ENCODE measurements around the gene C3. TPM values are rescaled to one million over a fixed set of nuclear protein-coding genes. Genes with fewer than 3 reads are reported as not detected.
"Not testable (repeated sequence)": the region's sequence is repeated elsewhere in the genome, so short reads cannot be mapped to it uniquely, and the experiment has no call there.

The C3 gene
- total RNA-seq, 1 donor from 2014 or later, result 398 TPM

- no peak for DNase-seq
- no peak for ATAC-seq
- intact Hi-C loops (cut with micrococcal nuclease), result no loop called here
These were observed 41.8 kb downstream of the C3 start for GRCh38 chr19:6678690-6679109.

DNA sequence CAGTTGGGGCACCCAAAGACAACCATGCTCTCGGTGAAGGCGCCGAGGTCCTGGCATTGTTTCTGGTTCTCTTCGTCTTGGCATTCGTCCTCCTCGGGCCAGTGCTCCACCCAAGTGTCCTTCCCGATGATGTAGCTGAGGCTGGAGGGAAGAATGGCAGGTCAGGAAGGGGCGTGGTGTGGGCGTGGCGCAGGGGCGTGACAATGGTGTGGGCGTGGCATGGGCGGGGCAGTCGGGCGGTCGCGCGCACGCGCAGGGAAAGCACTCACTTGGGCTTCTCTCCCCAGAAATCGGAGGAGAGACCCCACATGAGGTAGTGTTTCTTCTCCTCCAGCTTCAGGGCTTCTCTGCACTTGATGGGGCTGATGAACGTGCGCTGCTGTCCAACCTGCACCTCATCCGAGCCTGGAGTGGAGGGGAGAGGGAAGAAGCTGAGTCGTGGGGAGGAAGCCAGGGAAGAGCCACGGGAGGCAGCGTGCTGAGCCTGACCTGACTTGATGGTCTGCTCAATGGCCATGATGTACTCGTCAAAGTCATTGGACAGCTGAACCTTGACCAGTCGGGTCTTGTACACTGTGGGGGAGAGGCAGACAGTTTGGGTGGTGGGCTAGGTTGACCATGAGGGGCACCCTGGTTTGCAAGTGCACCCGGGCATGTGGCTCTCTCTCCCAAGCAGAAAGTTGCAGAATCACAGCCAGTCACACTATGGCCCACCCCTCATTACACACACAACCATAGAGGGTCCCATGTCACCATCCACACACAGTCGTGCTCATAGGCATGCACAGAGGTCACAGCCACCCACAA is 42.4 kb downstream of the C3 start:
- peak; percentile 45 for DNase-seq
- intact Hi-C loops (cut with micrococcal nuclease), result no loop called here
- ATAC-seq, result peak; percentile 54

DNA sequence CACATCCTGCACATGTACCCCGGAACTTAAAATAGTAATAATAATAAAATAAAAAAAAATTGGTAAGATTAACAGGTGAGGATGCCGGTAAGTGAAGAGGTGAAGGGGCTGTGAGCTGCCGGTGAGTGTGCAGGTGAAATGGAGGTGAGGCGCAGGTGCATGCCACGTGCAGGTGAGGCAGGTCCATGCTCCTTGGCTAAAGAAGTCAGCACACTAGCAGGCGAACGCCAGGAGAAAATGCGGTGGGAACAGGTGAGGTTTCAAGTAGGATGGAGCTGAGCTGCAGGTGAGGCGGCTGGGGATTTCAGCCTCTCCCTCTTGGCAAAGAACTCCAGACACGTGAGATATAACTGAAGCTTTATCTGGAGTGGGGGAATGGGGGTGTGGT is 43.0 kb downstream of the C3 start:
- no peak for ATAC-seq
- intact Hi-C loops (cut with micrococcal nuclease), result no loop called here
- no peak for DNase-seq

DNA sequence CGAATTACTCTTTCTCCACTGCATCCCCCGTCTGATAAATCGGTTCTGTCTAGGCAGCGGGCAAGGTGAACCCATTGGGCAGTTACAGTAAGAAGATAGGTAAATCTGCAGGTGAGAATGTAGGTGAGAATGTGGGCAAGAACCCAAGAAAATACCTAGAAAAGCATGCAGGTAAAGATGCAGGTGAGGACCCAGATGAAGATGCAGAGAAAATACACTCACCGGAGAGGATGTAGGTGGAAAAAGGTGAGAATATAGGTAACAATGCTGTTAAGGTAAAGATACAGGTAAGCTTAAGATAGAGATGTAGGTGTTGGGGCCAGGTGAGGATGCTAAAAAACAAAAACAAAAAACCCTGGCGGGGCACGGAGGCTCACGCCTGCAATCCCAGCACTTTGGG is 44.2 kb downstream of the C3 start:
- no peak for ATAC-seq
- intact Hi-C loops (cut with micrococcal nuclease), result no loop called here
- DNase-seq, result no peak

DNA sequence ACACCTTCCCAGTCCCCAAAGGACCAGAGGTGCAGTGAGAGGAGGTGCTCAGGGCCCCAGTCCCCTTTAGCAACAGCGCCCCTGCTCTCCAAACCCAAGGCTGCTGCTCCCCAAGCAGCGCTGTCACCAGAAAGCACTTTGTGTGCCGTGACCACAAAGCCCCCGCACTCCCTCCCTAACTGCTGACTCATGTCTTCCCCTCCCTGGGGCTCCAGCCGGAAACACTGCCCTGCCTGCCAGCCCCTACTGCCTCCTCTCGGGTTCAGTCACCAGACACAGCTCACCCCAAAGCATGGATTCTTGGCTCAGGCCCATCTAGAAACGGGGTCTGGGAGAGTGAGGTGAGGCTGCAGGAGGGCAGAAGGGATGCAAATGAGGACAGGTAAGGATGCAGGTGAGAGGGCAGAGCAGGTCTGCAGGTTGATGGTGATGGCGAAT is 45.6 kb downstream of the C3 start:
- intact Hi-C loops (cut with micrococcal nuclease), result no loop called here
- ATAC-seq (peak; percentile 53), DNase-seq (peak; percentile 59)

DNA sequence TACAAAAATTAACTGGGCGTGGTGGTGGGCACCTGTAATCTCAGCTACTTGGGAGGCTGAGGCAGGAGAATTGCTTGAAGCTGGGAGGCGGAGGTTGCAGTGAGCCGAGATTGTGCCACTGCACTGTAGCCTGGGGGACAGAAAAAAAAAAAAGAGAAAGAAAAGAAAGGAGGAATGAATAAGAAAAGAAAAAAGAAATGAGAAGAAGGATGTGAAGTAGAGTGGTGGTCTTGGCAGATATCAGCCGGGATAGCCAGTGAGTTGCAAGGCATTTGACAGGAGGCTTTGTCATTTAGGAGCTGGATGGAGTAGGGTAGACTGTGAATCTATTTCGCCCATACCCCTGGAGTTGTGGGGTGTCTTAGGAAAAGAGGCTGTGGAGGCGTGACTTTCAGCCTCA is 46.0 kb downstream of the C3 start:
- ATAC-seq; intact Hi-C loops (cut with micrococcal nuclease); DNase-seq: not testable (repeated sequence)

DNA sequence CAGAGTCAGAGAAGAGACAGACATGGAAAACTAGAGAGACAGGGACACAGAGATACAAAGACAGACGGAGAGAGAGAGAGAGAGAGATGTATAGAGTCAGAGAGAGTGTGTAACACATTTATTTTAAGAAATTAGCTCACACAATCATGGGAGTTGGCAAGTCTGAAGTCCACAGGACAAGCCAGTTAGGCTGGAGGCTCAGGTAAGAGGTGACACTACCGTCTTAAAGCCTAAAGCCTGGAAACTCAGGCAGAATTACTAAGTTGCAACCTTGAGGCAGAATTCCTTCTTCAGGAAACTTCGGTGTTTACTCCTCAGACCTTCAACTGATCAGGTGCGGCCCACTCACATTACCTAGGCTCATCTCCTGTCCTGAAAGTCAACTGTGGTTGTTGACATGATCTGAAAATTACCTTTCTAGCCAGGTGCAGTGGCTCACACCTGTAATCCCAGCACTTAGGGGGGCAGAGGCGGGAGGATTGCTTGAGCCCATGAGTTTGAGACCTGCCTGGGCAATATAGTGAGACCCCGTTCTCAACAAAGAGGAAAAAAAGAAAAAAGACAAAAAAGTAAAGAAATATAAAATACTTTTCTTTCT is 47.7 kb downstream of the C3 start:
- ATAC-seq (no peak), DNase-seq (no peak)
- intact Hi-C loops (cut with micrococcal nuclease), result no loop called here

DNA sequence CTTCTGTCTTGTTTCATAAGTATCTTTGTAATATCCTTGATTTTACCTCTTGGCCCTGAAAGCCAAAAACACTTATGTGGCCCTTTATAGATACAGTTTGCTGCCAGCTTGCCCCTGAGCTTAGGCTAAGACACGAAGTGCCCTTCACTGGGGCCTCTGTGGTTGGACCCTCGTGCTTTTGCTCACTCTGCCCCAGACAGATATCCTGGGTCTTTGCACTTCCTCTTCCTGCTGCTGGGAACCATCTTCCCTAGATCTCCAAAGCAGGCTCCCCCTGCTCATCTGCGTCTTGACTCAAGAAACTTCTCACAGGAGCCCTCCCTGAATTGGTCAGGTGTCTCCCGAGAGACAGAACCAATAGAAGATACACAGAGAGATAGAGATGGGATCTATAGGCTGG is 48.5 kb downstream of the C3 start:
- DNase-seq, result no peak
- no peak for ATAC-seq
- intact Hi-C loops (cut with micrococcal nuclease), result no loop called here

GRCh38 chr19:6668691-6669090 is 51.8 kb downstream of the C3 start:
- ATAC-seq (no peak), DNase-seq (no peak)
- intact Hi-C loops (cut with micrococcal nuclease), result no loop called here

GRCh38 chr19:6667114-6667627 is 53.3 kb downstream of the C3 start:
- intact Hi-C loops (cut with micrococcal nuclease), result no loop called here
- DNase-seq (no peak), ATAC-seq (no peak)

- no peak for DNase-seq
- intact Hi-C loops (cut with micrococcal nuclease), result no loop called here
- no peak for ATAC-seq
These were observed 55.5 kb downstream of the C3 start for GRCh38 chr19:6664916-6665315.

DNA sequence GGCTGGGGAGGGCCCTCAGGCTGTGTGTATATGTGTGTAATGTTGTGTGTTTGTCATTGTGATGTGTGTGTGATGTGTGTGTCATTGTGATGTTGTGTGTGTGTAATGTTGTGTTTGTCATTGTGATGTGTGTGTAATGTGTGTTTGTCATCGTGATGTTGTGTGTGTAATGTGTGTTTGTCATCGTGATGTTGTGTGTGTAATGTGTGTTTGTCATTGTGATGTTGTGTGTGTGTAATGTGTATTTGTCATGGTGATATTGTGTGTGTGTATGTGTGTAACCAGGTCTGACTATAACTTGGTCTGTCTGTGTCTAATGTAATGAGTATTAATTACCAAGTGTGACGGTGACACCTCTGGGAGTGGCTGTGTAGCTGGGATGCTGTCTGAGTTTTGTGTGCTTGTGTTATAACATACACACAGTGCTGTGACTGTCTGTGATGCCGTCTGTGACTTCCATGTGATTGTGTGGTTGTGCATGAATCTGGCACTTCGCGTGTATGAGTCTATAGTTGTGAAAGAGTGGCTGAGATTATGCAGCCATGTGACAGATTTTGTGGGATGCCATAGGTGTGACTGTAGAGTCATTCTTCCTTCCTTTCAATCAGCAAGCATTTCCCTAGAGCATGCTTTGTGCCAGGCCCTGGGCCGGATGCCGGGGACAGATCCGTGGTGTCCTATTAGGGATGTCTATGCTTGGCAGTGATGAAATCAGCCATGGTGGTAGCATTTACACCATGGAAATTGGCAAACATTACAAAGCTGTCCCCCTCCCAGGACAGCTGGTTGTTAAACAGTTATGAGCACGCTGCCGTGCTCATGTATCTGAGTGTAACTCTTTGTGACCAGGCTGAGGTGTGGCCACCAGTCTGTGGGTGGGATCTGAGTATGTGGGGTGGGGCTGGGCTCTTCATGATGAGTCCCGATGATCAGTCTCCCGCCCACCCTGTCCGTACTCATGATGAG is 56.9 kb downstream of the C3 start:
- intact Hi-C loops (cut with micrococcal nuclease), result no loop called here
- no peak for DNase-seq
- no peak for ATAC-seq

DNA sequence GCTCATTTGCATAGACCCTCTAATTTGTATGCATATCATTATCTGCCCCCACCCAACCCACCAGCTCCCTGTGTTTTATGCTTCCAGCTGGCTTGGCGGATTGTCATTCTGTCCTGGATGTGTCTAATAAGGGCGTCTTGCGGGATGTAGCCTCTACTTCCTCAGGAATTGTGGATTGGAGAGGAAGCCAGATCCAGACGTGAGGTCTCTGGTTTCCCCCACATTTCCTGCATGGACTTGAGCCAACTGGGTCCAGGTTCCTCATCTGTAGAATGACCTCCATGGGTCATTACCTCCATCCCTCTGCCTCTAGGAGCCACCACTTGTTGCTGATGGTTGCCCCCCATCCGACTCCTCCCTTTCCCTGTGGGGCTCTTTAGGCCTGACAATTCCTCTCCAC is 57.7 kb downstream of the C3 start:
- ATAC-seq (no peak), DNase-seq (no peak)
- intact Hi-C loops (cut with micrococcal nuclease), result no loop called here

- intact Hi-C loops (cut with micrococcal nuclease); DNase-seq; ATAC-seq: not testable (repeated sequence)
These were observed 58.8 kb downstream of the C3 start for GRCh38 chr19:6661509-6662244.

DNA sequence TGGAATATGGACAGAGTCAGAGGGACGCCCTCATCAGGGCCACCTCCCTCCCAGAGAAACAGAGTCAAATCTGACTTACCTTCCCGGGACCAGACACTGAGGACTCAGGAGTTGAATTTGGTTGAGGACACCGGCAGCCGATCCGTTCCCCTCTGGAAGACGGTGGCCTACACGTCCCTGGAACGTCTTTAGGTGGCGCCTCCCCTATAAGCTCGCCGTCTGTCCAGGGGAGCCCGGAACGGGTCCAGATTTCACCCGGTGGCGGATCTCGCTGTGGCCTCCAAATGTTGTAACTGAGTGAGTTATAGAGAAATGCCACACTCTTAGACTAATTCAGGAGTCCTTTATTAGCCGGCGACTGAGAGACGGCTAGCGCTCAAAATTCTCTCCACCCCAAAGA is 59.5 kb downstream of the C3 start:
- ATAC-seq (no peak), DNase-seq (no peak)
- intact Hi-C loops (cut with micrococcal nuclease), result no loop called here

- DNase-seq; intact Hi-C loops (cut with micrococcal nuclease); ATAC-seq: not testable (repeated sequence)
These were observed 64.1 kb downstream of the C3 start for GRCh38 chr19:6656390-6656789.

- no peak for ATAC-seq
- intact Hi-C loops (cut with micrococcal nuclease), result no loop called here
- no peak for DNase-seq
These were observed 65.8 kb downstream of the C3 start for GRCh38 chr19:6654347-6655310.

DNA sequence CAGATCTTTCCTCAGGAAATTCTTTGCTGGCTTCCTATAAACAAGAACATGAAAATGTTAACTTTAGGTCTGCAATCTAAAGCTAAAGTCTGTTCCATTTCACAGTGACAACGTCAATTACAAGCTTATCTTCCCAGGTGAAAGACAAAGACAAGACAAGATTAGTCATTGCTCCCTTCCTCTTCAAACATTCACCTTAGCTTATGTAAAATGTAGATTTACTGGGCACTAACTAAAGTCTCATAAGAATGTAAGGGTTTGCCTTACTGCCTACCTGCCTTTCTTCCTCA is 67.7 kb downstream of the C3 start:
- no peak for ATAC-seq
- intact Hi-C loops (cut with micrococcal nuclease), result no loop called here
- DNase-seq, result no peak

Measured in left ventricle myocardium superior (tissue), 1 donor.